Measurements from ENCODE around the gene FLRT2.

- TF ChIP-seq, protein P1, sequence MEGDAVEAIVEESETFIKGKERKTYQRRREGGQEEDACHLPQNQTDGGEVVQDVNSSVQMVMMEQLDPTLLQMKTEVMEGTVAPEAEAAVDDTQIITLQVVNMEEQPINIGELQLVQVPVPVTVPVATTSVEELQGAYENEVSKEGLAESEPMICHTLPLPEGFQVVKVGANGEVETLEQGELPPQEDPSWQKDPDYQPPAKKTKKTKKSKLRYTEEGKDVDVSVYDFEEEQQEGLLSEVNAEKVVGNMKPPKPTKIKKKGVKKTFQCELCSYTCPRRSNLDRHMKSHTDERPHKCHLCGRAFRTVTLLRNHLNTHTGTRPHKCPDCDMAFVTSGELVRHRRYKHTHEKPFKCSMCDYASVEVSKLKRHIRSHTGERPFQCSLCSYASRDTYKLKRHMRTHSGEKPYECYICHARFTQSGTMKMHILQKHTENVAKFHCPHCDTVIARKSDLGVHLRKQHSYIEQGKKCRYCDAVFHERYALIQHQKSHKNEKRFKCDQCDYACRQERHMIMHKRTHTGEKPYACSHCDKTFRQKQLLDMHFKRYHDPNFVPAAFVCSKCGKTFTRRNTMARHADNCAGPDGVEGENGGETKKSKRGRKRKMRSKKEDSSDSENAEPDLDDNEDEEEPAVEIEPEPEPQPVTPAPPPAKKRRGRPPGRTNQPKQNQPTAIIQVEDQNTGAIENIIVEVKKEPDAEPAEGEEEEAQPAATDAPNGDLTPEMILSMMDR (conservative IDR thresholded peaks at IDR 0.05; ENCODE audit: low read depth, low read length), result no peak
- TF ChIP-seq EZH2 (IDR thresholded peaks at IDR 0.05; ENCODE audit: low read length, unreplicated experiment) (no peak), EZH2phosphoT487 (IDR thresholded peaks at IDR 0.05; ENCODE audit: borderline replicate concordance, low read length) (no peak)
These were observed 42.1 kb downstream of the FLRT2 start for GRCh38 chr14:85572011-85572410.

All from PC-3 (cell line).